Activated CD4-positive, alpha-beta T cell treated with anti-CD3 and anti-CD28 coated beads, Interleukin-2, amount 50 U/mL, for 4 hours (primary cell): ENCODE results near the gene EVI5.
"Not testable (repeated sequence)": the region's sequence is repeated elsewhere in the genome, so short reads cannot be mapped to it uniquely, and the experiment has no call there.

ENCODE experiments used
- DNase-seq, 2 experiments: peaks; one replicate each; pipeline ENCODE4 v3.0.0-alpha.2; 2020

Gene EVI5

GRCh38 chr1:92791487-92792066 lies 6.7 kb upstream of the EVI5 start:
- no peak for DNase-seq

DNA sequence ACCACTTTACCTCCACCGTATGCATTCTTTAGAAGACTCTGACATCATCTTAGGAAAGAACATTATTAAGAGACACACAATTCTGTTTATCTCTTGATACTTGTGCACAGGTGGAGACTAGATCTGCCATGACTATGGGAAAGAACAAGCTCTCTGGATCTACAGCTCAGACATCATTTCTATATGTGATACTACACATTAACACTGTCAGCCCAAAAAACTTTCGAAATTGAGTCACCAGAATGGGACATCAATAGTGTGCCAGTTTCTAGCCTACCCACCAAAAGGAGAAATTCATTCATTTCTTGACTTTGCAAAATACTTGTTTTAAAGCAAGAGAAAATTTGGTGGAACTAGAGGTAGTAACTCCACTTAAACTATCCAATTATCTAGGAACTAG lies 6.0 kb upstream of the EVI5 start:
- DNase-seq: no peak

DNA sequence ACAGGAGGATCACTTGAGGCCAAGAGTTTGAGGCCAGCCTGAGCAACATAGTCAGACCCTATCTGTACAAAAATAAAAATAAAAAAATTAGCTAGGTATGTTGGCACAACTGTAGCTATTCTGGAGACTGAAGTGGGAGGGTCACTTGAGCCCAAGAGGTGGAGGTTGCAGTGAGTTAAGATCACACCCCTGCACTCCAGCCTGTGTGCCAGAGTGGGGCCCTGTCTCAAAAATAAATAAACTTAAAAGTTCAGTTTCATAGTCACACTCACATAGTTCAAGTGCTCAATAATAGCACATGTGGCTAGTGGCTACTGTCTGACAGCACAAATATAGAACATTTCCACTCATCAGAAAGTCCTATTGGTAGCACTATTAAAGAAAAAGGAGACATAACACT lies 5.2 kb upstream of the EVI5 start:
- DNase-seq: no peak

GRCh38 chr1:92786111-92786901 lies 1.4 kb upstream of the EVI5 start:
- DNase-seq: no peak

DNA sequence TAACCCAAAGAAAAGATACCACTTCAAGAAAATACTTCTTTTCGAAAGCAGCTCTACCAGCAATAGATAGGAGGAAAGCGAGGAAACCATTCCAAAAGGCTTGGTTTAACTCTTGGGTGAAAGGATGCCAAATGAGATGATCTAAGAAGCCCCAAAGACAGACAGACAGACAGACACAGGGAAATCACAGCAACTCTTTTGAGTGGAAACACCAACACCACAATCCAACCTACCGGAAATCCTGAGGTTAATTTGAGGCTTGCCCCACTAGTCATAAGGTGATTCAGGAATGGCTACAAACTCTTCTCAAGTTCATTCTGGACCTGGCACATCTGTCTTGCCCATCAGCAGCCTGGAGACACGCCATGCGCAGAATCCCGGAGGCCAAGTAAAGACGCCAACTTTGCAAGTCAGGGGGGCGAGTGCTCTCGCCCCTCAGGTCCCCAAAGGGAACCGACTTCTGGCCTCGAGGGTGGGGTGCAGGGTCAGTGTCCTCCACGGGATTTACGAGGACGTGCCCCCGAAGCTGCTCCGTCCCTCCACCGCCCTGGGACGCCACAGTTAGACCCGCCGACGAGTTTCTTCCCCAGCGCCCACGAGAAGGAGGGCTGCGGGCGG lies 778 bp downstream of the EVI5 start:
- peak in 1 of 2 experiments; percentile 5 for DNase-seq

DNA sequence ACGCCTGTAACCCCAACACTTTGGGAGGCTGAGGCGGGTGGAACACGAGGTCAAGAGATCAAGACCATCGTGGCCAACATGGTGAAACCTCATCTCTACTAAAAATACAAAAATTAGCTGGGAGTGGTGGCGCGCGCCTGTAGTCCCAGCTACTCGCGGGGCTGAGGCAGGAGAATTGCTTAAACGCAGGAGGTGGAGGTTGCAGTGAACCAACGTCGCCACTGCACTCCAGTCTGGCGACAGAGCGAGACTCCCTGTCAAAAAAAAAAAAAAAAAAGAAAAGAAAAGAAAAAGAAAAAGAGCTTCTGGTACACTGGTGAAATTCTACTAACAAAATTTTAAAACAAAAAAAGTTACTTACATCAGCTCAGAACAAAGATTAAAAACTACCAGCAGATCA lies 1.4 kb downstream of the EVI5 start:
- not testable (repeated sequence) for DNase-seq

- DNase-seq: no peak
Measured at GRCh38 chr1:92778376-92778775, 6.5 kb downstream of the EVI5 start.

DNA sequence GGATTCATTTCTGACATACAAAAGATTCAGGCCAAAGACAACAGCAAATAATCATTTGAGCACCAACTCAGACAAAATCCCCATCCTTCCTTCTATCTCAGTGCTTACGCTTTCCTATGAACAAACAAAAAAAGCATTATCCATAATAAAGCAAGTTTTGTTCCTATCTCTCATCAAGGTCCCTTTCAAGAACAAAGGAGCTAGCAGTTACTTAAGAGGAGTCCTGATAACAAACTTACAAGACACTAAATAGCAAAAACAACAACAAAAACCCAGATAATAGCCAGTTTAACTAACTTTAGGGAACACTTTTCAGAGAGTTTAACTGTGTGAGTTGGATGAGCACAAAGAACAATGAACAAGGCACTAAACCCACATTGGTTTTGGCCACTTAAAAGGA lies 10.5 kb downstream of the EVI5 start:
- no peak for DNase-seq

- not testable (repeated sequence) for DNase-seq
Measured at GRCh38 chr1:92773749-92774148, 11.2 kb downstream of the EVI5 start.

DNA sequence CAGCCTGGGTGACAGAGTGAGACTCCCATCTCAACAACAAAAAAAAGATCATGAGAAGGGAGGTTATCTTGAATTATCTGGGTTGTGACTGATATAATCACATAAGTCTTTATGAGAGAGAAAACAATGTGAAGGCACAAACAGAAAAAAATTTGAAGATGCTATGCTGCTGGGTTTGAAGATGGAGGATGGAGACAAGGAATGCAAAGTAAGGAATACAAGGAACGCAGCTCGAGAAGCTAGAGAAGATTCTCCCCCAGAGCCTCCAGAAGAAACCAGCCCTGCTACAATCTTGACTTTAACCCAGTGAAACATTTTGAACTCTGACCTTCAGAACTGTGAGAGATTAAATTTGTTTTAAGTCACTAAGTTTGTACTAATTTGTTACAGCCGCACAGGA lies 15.1 kb downstream of the EVI5 start:
- DNase-seq: no peak

GRCh38 chr1:92768915-92769314 lies 16.0 kb downstream of the EVI5 start:
- no peak for DNase-seq

- no peak for DNase-seq
Measured at GRCh38 chr1:92768296-92768695, 16.6 kb downstream of the EVI5 start.

DNA sequence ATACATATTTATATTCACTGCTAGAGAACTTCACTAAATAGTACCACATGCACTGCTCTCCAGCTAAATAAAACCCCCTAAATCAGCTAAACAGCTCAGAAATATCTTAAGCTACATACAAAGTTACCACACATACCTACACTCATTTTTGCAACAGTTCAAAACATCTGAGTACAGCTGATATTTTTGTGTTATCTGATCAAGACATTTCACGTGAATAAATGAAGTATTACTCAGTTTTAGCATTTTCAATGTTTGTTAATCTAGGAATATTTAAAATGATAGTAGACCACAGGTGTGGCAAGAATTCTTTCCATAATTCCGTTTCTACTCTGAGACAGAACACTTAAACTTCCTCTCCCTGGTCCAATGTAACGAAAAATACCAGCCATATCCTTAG lies 20.8 kb downstream of the EVI5 start:
- no peak for DNase-seq

DNA sequence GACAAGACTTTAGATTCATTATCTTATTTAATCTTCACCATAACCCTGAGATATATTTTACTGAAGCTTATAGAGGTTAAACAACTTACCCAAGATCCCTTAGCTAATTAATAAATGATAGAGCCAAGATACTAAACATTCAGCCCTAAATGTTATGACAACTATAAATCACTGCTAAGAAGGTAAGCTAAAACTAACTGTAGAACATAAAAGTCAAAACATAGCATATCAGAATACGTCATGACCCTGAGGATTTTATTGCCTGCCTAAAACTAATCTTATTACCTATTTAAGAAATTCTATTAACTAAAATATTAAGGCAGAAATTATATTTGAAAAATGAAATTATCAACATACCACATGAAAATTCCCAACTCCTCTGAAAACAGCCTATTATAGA lies 22.6 kb downstream of the EVI5 start:
- DNase-seq: no peak

GRCh38 chr1:92759361-92759760 lies 25.5 kb downstream of the EVI5 start:
- no peak for DNase-seq

GRCh38 chr1:92756537-92756936 lies 28.4 kb downstream of the EVI5 start:
- no peak for DNase-seq

- DNase-seq: no peak
Measured at GRCh38 chr1:92755541-92756461, 29.1 kb downstream of the EVI5 start.

DNA sequence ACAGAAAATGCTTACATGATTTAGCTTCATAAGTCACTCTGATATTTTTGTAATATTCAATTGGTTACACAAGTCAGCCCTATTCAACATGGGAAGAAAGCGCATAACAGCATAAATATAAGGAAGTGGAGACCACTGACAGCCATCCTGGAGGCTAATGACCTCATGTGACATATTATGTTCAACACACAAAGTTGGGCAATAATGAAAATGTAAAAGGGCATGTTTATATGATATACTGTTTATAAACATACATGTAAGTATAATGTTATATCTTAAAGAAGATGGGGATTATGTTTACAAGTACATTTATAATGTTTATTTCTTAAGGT lies 30.2 kb downstream of the EVI5 start:
- DNase-seq: no peak

DNA sequence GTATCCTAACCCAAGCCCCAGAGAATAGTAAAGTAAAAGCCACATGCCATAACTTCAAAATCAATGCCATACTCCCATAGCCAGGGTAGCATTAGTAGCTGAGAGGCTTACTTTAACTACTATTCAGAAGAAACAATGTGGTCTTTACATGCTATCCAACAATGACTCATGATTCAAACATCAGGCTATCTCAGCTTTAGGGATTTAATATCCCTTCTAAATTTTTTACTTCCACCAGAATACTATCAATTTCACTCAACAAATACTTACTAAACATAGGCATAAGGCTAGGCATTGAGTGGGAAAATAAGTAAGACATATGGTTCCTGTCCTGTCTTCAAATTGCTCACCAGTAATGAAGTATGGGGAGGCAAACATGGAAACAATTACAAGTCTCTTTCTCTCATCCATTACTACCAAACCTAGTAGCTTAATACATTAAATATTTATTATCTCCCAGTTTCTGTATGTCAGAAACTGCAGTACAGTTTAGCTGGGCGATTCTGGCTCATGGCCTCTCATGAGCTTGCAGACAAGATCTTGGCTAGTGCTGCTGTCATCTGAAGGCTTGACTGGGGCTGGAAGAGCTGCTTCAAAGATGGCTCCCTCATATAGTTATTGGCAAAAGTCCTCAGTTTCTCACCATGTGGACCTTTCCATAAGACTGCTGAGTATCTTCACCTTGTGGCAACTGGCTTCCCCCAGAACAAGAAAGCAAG lies 30.7 kb downstream of the EVI5 start:
- DNase-seq: no peak

DNA sequence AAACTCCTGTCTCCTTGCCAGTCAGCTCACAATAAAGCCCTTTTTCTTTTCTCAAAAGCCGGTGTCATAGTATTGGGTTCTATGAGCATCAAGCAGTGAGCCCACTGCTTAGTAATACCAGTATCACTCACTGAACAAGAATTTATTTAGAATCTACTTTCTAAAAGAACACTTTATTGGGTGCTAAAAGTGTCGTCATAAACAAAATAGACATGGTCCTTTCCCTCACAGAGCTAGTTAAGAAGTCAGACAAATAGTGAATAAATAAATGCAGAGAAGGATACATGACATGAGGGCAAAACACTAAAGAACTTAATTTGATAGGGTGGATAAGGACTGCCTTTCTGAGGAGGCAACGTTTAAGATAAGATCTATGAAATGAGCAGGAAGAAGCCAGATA lies 32.2 kb downstream of the EVI5 start:
- DNase-seq: no peak

DNA sequence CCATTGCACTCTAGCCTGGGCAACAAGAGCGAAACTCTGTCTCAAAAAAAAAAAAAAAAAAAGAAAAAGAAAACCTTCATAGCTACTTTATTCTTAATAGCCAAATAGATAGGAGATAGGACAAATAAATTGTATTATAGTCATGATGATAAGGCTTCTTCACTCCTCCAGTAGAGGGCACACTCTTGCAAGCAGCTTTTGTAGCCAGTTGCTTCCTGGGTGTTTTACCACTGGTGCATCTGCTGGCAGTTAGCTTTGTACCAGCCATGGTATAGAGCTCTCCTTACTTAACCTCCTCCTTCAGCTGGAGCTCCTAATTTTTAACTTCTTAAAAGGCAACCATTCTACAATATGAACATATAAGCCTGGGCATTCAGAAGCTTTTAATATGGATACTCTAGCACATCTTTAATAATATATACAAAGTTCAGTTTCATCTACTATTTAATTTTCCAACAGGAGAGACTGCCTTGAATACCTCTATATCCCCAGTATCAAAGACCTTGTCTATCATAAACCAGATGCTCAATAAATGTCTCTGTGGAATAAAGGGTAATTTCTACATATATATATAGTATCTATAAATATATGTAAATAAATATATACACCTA lies 35.8 kb downstream of the EVI5 start:
- peak; percentile 5 to 15 for DNase-seq

- DNase-seq: no peak
Measured at GRCh38 chr1:92748138-92748537, 36.8 kb downstream of the EVI5 start.
